Measurements from ENCODE around the gene SHANK1.

DNA sequence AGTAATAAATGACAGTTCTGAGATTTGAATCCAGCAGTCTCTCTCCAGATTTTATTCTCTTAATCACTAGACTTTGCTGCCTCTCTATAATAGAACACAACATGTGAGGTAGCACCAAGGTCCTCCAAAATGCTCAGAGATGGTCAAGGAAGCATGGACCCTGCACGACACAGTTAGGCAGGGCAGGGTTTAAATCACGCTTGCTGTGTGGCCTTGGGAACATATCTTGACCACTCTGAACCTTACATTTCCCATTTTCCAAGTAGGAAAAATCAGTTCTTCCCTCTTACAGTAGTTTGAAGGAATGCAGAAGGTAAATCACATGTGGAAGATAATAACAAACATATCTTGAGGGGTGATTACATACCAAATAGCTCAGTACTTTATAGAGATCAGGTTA, 86.2 kb downstream of the SHANK1 start:
- TF ChIP-seq CTCF (IDR thresholded peaks at IDR 0.05) (no peak), POLR2A (IDR thresholded peaks at IDR 0.05) (no peak)

Measured in heart left ventricle (tissue), 13 donors.